GM19397 (cell line): ENCODE results near the gene NSFL1C.

Experiments
- ATAC-seq: cut with Tn5 transposase; IDR thresholded peaks from one replicate; pipeline ENCODE4 v1.9.1; 2021; ENCODE audit warnings: mild to moderate bottlenecking, moderate library complexity; ENCODE audit not compliant: unreplicated experiment

Gene NSFL1C

DNA sequence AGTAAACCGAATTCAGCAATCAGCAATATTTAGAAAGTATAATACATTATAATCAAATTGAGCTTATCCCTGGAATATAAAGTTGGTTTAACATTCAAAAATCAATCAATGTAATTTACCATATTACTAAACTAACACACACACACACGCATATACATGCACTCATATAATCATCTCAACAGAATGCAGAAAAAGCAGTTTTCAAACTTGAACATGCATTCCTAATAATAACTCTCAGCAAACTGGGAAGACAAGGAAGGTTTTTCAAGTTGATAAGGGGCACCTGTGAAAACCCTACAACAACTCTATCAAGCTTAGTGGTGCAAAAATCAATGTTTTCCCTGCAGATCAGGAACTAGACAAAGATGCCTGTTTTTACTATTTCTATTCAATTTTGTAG, 19.9 kb upstream of the NSFL1C start:
- ATAC-seq = no peak

DNA sequence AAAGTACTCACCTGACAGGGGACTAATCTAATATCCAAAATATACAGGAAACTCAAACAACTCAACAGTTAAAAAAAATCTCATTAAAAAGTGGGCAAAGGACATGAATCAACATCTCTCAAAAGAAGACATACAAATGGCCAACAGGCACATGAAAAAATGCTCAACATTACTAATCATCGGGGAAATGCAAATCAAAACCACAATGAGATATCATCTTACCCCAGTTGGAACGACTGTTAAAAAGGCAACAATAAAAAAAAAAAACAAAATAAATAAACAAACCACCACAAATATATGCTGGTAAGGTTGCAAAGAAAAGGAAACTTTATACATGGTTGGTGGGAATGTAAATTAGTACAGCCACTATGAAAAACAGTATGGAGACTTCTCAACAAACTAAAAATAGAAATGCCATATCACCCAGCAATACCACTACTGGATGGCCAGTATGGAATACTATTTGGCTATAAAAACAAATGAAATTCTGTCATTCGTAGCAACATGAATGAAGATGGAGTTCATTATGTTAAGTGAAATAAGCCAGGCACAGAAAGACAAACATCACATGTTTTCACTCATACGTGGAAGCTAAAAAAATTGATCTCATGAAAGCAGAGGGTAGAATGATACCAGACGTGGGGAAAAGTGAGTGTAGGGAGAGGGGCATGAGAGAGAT, 17.9 kb upstream of the NSFL1C start:
- ATAC-seq = no peak

DNA sequence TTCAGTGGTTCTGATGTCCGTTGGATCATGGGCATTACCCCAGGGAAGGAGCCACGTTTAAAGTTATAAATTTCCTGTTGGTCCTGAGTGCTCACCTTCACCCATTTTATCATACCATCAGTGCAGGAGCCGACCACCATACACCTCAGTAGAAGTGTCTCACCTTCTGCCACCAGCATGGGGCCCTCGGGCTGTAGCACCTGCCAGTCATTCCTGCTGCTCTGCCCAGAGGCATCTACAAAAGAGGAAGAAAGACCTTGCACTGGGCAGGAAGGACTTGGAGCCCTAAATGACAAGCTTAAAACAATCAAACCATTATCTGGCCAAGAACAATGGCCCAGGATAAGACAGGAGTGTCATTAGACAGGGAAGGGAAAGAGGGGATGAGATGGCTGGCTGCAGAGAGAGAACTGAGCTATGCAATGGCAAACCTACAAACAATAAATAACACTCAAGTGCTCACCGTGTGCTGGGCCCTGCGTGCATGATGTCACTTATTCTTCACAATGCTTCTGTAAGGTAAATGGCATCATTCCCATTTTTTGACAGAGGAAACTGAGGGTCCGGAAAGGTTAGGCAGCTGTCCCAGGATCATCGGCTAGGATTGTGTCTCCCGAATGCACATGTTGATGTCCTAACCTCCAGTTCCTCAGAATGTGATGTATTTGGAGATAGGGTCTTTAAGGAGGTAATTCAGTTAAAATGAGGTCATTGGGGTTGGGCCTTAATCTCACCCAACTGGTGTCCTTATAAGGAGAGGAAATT, 13.4 kb upstream of the NSFL1C start:
- ATAC-seq = no peak

DNA sequence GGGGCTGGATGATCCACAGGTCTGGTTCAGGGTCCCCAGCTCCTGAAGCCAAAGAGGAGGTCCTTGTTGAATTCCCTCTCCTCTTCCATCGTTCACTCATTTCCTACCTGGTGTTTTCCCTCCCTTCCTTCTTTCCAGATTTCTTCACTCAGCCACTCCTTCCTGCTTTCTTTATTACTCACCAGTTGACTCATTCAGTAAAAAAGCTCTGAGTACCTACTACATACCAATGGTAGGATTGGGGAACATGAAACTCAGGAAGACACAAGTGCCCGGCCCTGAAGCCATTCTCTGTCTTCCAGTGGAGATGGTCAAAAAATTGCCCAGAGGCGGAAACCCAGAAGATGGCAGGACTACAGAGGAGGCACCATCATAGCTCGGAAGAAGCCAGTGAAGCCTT, 11.9 kb upstream of the NSFL1C start:
- no peak for ATAC-seq

DNA sequence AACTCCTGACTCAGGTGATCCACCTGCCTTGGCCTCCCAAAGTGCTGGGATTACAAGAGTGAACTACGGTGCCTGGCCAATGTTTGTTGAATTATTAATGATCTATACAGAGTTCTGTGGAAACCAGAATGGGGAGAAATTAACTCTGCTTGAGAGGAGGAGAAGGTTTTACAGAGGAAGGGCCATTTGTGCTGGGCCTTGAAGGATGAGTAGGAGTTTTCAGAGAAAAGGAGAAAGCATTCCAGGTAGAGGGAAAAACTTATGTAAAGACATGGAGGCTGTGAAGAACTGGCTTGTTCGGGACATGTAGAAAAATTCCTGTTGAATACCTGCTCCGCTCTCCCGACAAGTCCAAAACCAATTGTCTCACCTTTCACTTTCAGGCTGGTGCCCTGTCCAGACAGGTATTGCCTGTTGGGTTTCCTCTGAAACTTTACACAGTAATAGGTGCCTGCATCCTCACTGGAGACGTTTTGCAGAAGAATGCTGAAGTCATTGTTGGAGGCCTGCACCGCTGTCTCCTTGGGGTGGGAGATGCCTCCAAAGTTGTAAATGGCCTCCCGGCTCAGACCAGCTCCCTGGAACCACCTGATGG, 11.3 kb upstream of the NSFL1C start:
- no peak for ATAC-seq

DNA sequence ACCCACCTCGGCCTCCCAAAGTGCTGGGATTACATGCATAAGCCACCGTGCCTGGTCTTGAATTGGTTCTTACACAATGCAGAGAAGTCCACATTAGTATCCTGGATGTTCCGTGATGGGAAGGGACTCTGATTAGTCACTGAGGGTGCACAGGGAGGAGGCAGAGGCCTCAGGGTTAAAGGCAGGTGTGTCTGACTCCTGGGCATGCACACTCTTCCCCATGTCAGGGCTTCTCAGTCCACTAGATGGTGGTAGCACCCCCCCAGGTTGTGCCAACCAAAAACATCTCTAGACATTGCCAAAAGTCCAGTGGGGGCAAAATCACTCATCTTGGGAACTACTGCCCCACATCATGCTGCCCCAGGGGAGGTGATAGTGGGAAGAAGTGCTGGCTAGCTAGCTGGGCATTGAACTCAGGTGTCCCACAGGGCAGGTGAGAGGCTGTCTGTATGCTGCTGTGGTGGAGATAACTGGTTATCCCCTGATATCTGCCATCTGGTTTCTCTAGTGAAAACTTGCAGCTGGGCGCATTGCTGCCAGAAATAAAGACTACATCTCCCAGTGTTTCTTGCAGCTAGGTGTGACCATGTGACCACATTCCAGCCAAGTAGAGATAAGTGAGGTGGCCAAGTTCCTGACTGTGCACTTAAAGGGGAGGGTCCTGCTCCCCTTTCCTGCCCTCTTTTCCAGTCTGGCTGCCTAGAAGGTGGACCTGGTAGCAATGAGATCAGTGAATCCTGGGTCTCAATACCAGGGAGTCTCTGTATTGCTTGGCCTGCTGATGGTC, 8.4 kb upstream of the NSFL1C start:
- ATAC-seq = no peak

DNA sequence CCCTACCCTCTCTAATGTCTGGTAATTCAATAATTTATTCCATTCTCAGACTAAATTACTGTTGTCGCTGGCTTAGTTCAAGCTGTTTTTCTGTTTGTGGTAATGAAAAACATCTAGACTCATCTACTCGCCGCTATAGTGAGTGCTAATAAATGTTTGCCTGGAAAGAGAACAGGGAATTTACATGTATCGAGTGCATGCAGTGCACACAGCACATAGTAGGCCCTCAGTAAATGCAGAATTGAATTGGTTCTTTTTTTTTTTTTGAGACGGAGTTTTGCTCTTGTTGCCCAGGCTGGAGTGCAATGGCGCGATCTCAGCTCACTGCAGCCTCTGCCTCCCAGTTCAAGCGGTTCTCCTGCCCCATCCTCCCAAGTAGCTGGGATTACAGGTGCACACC, 7.7 kb upstream of the NSFL1C start:
- ATAC-seq = no peak

DNA sequence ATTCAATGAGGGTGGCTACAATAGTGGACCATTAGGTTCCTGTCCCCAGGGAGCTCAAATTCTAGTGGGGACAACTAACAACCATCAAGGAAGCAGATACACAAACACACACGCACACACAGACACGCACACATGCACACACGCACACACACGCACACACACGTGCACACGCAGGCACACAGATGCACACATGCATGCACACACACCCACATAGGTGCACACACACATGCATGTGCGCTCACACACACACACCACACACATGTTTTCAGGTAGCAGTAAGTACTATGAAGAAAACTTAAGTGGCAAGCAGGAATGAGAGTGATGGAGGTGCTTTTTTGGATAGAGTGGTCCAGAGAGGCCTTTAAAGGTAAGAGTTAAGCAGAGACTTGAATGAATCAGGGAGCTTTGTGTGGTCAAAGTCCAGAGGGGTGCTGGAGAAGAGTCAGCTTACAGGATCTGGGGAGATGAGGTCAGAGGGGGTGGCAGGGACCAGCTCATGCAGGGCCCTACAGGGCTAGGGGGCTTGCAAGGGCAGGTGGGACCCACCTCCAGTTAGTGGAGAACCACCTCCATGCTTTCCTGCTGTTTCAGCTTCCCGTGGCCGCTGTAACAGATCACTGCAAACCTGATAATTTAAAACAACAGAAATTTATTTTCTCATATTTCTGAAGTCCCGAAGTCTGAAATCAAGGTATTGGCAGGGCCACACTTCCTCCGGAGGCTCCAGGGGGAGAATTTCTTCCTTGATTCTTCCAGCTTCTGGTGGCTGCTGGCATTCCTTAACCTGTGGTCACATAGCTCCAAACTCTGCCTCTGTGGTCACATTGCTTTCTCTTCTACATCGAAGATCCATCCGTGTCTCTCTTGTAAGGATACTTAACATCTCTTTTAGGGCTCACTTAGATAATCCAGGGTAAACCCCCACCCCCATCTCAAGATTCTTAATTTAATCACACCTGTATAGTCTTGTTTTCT, 6.9 kb upstream of the NSFL1C start:
- ATAC-seq = no peak

DNA sequence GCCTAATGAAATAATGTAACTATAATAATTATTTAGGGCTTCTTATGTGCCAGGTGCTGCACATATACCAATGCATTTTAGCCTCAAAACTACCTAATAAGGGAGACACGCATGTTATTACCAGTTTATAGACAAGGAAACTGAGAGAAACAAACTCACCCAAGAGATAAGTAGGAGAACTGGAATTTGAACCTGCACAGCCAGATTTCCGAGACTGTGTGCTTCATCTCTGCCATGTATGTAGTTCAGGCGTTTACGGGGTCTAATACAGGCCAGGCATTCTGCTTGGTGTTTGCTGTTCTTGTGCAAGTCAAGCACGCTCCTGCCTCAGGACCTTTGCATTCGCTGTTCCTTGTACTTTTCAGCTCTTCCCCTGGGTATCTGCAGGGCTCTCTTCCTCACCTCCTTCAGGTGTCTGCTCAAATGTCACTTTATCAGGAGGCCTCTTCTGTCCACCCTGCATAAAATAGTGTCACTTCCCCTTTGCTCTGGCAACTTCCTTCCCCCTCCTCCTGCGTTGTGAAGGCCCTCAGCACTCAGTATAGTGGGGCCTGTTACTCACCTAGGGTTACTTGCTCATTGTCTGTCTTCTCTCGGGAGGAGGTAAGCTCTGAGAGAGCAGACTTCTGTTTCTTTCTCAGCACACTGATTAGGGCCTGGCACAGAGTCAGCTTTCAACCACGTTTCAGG, 6.1 kb upstream of the NSFL1C start:
- no peak for ATAC-seq

DNA sequence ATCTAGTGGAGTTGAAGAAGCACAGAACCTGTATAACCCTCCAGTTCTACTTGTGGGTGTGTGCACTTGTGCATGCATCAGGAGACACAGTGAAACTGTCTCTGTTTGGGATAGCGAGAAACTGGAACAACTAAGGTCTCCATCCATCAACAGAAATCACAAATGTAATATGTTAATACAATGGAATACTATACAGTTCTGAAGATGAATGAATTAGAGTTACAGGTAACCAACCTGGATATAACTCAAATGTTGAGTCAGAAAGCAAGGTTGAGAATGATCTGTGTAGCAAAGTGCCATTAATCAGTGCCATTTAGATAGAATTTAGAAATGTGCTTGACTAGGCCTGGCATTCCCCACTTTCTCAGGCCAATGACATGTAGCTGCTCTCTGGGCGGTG, 4.6 kb upstream of the NSFL1C start:
- no peak for ATAC-seq

DNA sequence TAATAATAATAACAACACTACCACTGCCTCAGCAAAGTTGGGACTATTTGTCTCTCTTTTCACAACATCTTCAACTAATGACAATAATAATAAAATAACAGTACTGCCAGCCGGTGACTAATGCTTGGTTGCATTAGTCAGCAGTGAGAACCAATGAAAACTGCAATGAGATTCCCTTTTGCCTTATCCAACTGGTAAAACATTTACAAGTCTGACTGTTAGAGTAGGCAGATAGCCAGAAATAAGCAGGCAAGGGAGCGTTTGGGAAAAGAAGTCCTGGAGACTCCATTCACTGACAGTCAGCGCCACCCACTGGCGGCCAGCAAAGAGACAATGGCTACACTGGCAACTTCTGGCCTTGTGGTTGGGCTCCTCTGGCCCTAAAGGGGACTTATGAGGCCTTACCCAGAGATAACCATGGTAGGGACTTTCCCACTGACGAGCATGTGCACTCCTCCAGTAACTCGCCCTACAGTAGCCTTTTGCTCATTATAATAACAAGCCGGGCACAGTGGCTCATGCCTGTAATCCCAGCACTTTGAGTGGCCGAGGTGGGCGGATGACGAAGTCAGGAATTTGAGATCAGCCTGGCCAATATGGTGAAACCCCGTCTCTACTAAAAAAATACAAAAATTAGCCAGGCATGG, 3.4 kb upstream of the NSFL1C start:
- no peak for ATAC-seq

DNA sequence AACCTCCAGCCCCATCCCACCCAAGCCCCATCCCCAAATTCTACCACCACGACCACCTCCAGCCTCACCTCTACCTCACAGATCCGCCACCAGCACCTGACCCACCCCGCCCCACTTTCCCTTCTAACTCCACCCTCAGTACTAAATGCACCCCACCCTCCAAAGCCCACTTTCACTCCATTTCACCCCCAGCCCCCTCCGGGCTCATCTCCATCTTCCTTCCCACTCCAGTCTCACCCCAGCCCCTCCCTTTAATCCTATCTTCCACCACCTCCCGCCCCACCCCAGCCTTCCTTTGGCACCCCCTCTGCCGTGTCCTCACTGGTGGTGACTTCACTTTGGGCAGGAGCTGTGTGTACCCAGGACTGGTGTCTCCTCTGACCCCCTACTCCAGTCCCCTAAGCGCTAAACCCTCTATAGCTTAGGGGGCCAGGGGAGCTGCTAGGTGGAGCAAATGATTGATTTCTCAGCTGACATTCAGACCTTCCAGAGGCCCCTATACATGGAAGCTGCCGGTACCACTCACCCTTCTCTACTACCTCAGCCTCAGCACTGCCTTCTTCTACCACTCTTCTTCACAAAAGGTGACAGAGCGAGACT, 2.8 kb upstream of the NSFL1C start:
- no peak for ATAC-seq

DNA sequence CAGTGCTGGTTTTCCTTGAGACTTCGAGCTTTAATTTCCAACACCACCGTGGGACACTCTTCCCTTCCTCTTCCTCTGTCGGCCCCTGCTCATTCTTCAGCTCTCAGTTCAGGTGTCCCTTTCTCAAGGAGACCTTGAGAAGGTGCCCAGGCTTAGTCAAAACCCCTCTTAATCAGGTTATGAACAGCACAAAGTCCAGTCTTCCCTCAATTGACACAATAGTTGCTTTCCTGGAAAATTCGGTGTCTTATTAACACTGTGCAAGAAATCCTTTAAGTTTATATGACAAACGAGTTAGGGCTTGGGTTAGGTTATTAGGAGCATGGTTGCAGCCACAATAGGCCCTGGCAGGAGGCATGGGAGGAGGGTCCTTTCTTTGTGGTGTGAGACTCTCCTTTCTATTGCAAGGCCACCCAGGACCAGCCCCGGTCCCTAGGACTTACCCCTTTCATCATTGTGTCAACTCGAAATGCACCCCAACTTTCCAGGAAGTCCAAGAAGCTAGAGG, 1.5 kb upstream of the NSFL1C start:
- no peak for ATAC-seq

DNA sequence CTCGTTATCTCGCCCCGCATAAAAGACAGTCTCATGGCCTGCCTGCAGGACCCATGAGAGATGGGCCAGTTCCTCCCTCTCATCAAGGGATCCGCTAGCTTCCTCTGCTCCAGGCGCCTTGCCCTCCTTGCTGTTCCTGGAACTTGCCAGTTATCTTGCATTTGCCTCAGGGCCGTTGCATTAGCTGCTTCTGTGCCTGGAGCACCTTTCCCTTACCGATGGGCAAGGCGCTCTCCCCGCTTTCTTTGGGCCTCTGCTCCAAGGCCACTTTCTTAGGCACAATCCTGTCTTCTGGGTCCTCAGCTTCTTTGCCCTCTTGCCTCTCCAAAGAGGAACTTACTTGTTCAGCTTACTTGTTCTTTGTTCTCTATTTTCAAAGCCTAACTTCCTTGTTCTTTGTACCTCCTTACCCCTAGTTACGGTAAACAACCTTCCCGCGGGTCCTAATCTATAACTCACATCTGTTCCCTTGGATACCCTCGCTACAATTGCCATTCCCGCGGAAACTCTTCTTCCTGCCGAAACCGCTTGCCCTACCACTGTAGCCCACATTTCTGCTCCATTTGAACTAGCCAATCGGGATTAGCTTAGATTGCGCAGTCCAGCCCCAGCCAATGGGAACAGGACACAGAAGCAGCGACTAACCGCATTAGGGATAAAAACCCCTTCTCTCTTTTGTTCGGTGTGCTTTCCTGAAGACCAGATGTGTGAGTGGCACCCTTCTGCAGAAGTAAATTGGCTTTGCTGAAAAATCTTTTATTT, 887 bp upstream of the NSFL1C start:
- ATAC-seq = no peak

DNA sequence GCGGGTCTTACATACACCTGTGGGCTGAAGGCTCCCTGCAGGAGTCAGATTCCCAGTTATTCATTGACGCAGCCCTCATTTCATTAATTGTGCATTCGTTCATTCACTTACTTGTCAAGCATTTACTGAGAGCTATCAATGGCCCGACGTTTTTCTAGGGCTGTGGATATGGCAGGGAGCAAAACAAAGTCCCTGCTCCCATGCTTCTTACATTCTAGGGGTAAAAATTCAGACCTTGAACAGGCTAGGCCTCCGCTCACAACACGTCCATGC, 369 bp upstream of the NSFL1C start:
- no peak for ATAC-seq

DNA sequence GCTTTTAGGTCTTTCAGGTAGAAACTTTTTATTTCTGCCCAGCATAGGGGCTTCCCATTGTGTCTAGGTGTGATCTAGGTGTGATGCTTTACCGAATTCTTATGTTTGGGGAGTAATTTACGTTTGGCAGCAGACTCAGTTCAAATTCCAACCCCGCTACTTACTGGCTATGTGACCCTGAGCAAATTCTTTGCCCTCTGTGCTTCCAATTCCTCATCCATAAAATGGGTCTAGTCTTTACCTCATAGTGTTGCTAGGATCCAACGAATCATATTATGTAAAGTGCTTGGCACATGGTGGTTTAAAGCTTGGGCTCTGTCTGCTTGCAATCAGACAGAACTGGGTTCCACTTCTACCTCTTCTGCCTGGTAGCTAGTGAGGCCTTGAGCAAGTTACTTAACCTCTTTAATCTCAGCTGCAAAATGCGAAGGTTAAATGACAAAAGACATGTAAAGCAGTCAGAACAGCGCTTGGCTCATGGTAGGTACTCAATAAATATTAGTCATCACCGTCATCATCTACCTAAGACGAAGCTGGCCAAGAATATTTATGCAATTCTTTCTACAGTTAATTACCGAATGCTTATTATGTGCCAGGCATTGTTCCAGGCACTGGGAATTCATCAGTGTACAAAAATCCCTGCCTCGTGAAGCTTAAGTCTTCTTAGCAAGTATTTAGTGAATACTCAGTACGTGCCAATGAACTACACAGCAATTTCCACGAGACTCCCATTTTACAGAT, 1.0 kb downstream of the NSFL1C start:
- no peak for ATAC-seq

DNA sequence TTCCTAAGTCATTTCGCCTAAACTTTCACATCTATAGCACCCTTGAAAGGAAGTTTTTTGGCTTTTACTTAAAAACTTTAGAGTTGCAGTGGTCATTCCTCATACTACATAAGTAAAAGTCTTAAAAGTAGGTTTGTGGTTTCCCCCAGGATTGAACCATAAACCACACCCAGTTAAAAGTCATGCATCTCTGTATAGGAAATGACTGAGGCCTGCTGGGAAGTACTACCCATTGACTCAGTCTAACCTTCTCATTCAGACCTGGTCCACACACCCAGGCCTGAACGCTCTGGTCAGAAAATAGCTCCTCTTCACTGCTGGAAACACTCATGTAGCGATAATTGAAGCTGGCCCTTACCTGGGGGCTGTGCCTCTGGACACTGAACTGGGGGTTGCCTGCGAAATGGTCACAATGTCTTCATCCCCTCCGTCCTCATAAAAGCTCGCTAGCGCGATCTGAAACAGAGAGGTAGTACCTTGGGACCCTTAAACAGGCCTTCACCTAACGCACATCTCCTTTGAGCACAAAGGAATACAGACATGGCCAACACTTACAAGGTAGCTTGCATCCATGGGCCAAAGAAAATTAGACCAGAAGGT, 2.6 kb downstream of the NSFL1C start:
- no peak for ATAC-seq
